ENCODE results near the gene MEOX1. TPM values are rescaled to one million over a fixed set of nuclear protein-coding genes. Genes with fewer than 3 reads are reported as not detected.

MEOX1 gene
- total RNA-seq, 2 experiments from 2014 or later, result 0.41 to 0.50 TPM

DNA sequence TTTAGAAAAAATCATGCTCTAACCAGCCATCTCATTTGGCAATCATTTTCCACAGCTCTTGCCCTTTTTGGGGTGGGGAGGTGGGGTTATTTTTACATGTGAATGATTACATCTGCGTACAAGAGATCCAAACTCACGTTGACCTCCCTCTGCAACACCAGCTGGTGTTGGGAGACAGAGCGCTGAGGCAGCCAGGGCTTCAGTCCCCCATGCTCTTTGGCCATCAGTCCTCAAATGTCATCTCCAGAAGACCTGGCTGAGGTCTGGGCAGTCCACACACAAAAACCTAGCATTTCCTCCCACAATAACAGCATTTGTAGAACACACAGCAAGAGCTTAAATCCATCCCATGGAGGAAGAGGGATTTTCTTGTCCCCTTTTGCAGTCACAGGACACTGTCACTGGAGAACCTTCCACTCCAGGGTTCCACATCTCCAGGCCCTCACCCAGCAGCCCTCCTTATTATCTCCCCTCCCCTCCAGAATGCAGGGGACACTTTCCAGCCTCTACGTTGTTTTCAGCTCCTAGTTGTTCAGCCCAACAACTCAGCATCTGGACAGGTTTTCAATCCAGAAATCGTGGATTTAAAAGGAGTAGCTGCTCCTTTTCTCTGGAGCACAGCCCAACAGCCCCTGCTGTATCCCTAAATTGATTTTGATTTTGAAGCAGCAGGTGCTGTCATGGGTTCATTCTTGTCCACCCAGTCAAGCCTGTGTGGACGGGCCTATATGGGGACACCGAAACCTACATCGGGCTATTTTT is 21.1 kb downstream of the MEOX1 start:
- Mint-ChIP-seq H3K4me1 (ENCODE audit: low read depth) (peaks cover 7% of the 10 kb centered on the region), H3K27ac (no peak overlapping the region), H3K4me3 (no peak overlapping the region), H3K9me3 (no peaks in the 10 kb centered on the region), H3K27me3 (peaks cover 8% of the 10 kb centered on the region), H3K36me3 (ENCODE audit: low read depth) (no peaks in the 10 kb centered on the region)
- ATAC-seq (ENCODE audit: poor library complexity) (no peak), DNase-seq (no peak)
- TF ChIP-seq, protein P1, sequence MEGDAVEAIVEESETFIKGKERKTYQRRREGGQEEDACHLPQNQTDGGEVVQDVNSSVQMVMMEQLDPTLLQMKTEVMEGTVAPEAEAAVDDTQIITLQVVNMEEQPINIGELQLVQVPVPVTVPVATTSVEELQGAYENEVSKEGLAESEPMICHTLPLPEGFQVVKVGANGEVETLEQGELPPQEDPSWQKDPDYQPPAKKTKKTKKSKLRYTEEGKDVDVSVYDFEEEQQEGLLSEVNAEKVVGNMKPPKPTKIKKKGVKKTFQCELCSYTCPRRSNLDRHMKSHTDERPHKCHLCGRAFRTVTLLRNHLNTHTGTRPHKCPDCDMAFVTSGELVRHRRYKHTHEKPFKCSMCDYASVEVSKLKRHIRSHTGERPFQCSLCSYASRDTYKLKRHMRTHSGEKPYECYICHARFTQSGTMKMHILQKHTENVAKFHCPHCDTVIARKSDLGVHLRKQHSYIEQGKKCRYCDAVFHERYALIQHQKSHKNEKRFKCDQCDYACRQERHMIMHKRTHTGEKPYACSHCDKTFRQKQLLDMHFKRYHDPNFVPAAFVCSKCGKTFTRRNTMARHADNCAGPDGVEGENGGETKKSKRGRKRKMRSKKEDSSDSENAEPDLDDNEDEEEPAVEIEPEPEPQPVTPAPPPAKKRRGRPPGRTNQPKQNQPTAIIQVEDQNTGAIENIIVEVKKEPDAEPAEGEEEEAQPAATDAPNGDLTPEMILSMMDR (IDR thresholded peaks at IDR 0.05), result no peak
- ChIA-PET POLR2A (no interaction called here), CTCF (interaction anchor here (0.8 kb wide), 1 partner anchor 8 kb away, joined by 3 read pairs; no protein-coding TSS in a partner anchor)
- H3K4me3 ChIP-seq (ENCODE audit: low read length), result no peak overlapping the region
- H3K4me1 ChIP-seq (ENCODE audit: insufficient read depth, low read length), result peaks cover 19% of the 10 kb centered on the region
- no peaks in the 10 kb centered on the region for H3K9me3 ChIP-seq (ENCODE audit: control insufficient read depth in 1 of 2, insufficient read depth in 1 of 2, low read length in 2 of 2)
- no peak overlapping the region for H3K27ac ChIP-seq (ENCODE audit: low read depth in 1 of 2, low read length in 2 of 2)
- intact Hi-C loops (cut with DNase I, micrococcal nuclease), result no loop called here
- H3K27me3 ChIP-seq (ENCODE audit: control insufficient read depth in 1 of 2, insufficient read depth in 2 of 2, low read length in 2 of 2), result no peaks in the 10 kb centered on the region
- no peaks in the 10 kb centered on the region for H3K36me3 ChIP-seq (ENCODE audit: insufficient read depth, low read length)

DNA sequence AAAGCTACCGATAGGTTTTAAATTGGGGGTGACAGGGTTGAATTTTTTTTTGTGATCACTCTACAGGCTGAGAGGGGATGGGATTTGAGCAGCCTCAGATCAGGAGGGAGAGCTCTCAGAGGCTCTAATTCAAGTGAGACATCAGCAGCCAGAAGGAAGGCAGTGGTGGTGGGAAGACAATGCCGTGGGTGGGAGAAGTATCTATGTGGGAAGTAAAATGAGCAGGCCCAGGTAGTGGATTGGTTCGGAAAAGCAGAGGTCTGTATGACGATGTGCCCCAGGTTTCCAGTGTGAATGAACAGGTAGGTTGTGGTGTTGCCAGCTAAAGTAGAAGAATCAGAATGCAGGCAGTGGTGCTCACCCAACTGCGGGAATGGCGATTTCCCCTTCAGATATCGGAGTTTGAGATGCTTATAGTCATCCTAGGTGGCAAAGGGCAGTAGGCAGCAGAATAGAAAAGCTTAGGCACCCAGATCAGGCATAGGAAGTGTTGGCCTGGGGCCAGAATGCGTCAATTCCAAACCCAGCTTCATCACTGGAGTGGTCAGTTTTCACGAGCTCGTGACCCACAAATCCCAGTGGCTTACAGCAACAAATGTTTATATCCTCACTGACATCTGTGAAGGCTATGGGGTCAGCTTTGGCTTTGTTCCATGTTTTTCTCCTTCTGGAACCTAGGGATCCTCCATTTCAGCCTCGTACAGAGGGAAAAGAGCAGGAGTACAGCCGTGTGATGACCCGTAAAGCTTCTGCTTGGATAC is 24.0 kb downstream of the MEOX1 start:
- H3K27ac ChIP-seq (ENCODE audit: low read depth in 1 of 2, low read length in 2 of 2), result no peak overlapping the region
- H3K4me1 ChIP-seq (ENCODE audit: insufficient read depth, low read length), result peaks cover 15% of the 10 kb centered on the region
- Mint-ChIP-seq H3K9me3 (no peaks in the 10 kb centered on the region), H3K27me3 (no peaks in the 10 kb centered on the region), H3K36me3 (ENCODE audit: low read depth) (no peaks in the 10 kb centered on the region), H3K4me3 (no peak overlapping the region), H3K4me1 (ENCODE audit: low read depth) (peaks cover 7% of the 10 kb centered on the region), H3K27ac (no peak overlapping the region)
- DNase-seq (no peak), ATAC-seq (ENCODE audit: poor library complexity) (no peak)
- intact Hi-C loops (cut with DNase I, micrococcal nuclease), result no loop called here
- H3K36me3 ChIP-seq (ENCODE audit: insufficient read depth, low read length), result no peaks in the 10 kb centered on the region
- no peaks in the 10 kb centered on the region for H3K9me3 ChIP-seq (ENCODE audit: control insufficient read depth in 1 of 2, insufficient read depth in 1 of 2, low read length in 2 of 2)
- TF ChIP-seq, protein P1 (IDR thresholded peaks at IDR 0.05), result no peak
- no peak overlapping the region for H3K4me3 ChIP-seq (ENCODE audit: low read length)
- ChIA-PET CTCF (no interaction called here), POLR2A (interaction anchor here (0.6 kb wide), 1 partner anchor 1107 kb away, joined by 4 read pairs; no protein-coding TSS in a partner anchor)
- H3K27me3 ChIP-seq (ENCODE audit: control insufficient read depth in 1 of 2, insufficient read depth in 2 of 2, low read length in 2 of 2), result no peaks in the 10 kb centered on the region

DNA sequence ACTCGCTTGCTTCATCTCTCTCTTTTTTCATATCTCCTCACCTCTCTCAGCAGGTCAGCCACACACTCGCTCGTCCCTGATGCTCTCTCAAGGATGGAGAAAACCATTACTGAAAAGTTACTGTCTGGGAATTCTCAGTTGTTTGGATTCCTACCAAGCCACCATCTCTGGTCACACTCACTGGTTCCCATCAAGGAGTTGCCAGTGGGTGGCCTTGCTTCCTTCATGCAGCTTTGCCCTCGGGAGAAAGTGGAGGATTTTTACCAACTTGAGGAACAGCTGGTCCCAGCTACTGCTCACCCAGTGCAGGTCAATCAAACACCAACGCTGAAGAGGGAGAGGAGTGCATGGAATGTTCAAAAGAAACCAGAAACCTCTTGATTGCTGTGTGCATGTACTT is 25.3 kb downstream of the MEOX1 start:
- H3K4me3 Mint-ChIP-seq, result no peak overlapping the region
- Histone ChIP-seq H3K4me1 (ENCODE audit: insufficient read depth, low read length) (peaks cover 10% of the 10 kb centered on the region), H3K36me3 (ENCODE audit: insufficient read depth, low read length) (no peaks in the 10 kb centered on the region), H3K27ac (ENCODE audit: low read depth in 1 of 2, low read length in 2 of 2) (no peak overlapping the region), H3K27me3 (ENCODE audit: control insufficient read depth in 1 of 2, insufficient read depth in 2 of 2, low read length in 2 of 2) (no peaks in the 10 kb centered on the region), H3K9me3 (ENCODE audit: control insufficient read depth in 1 of 2, insufficient read depth in 1 of 2, low read length in 2 of 2) (no peaks in the 10 kb centered on the region), H3K4me3 (ENCODE audit: low read length) (no peak overlapping the region)
- H3K4me1 Mint-ChIP-seq (ENCODE audit: low read depth), result peaks cover 3% of the 10 kb centered on the region
- CTCF ChIA-PET, result no interaction called here
- no peak overlapping the region for H3K27ac Mint-ChIP-seq
- no peaks in the 10 kb centered on the region for H3K36me3 Mint-ChIP-seq (ENCODE audit: low read depth)
- TF ChIP-seq, protein P1 (IDR thresholded peaks at IDR 0.05), result no peak
- DNase-seq (no peak), ATAC-seq (ENCODE audit: poor library complexity) (no peak)
- intact Hi-C loops (cut with DNase I, micrococcal nuclease), result no loop called here
- H3K27me3 Mint-ChIP-seq, result no peaks in the 10 kb centered on the region
- no peaks in the 10 kb centered on the region for H3K9me3 Mint-ChIP-seq
- POLR2A ChIA-PET, result no interaction called here
